ENCODE measurements around the gene OR52E2.

- no peak for TF ChIP-seq CTCF (optimal IDR thresholded peaks at IDR 0.05 in 1 of 3, IDR thresholded peaks at IDR 0.05 in 1 of 3, conservative IDR thresholded peaks at IDR 0.05 in 1 of 3; ENCODE audit: extremely low read depth in 1 of 3, insufficient read depth in 2 of 3, low read length in 3 of 3)
- TF ChIP-seq EZH2 (IDR thresholded peaks at IDR 0.05; ENCODE audit: low read length): no peak
Observed at GRCh38 chr11:5042091-5042490, 17.3 kb downstream of the OR52E2 start.

All from keratinocyte (primary cell).